MV-4-11 (cell line): ENCODE results near the gene RNF144A.

Experiments used
- DNase-seq: peaks from one replicate; lab custom pipeline; 2025; lab: John Stamatoyannopoulos, UW

RNF144A gene

DNA sequence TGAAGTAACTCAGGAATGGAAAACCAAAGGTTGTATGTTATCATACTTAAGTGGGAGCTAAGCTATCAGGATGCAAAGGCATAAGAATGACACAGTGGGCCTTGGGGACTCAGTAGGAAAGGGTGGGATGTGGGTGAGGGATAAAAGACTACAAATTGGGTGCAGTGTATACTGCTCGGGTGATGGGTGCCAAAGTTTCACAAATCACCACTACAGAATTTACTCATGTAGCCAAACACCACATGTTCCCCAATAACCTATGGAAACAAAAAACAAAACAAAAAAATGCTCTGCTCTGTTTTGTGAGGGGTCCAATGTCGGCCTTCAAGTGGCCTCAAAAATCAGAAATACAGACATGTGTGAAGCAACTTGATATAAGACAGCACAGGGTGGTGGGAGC lies 8.9 kb upstream of the RNF144A start:
- no peak for DNase-seq

DNA sequence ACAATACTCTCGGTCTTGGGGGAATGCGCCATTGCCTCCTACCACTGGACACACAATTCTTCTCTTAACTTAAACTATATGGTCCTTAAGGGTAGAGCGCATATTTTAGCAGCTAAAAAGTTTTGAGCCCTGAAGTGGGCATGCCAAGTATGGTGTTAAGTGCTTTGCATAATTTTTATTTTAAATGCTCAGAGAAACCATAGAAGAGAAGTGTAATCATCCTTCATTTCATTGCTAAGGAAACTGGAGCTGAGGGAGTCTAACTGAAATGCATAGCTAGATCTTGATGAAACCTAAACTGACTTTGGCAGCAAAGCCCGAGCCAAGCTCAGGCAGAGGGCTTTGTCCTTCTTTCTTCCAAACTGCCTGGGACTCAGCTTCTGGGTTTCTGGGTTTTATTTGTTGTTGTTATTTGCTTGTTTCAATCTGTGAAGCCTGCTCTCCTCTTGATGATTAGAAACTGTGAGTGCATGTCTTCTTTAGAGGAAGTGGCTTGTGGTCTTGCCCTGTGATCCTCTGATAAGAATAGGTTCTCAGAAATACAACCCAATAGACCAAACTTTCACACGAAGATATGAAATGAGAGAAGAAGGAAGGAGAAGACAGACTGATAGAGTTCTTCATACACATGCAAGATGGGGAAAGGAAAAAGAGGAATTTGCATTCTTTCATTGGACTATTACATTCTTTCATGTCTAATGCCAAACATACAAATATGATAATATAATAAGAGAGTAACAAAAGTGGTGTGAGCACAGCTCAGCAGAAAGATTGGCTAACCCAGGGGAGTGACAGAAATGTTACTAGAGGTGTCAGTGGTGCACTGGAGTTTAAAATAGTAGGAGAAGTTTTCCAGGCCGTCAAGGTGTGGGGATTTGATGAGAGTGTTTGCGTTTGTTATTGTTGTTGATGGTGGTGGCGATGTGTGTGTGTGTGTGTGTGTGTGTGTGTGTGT lies 7.5 kb upstream of the RNF144A start:
- DNase-seq: peak; percentile 96

DNA sequence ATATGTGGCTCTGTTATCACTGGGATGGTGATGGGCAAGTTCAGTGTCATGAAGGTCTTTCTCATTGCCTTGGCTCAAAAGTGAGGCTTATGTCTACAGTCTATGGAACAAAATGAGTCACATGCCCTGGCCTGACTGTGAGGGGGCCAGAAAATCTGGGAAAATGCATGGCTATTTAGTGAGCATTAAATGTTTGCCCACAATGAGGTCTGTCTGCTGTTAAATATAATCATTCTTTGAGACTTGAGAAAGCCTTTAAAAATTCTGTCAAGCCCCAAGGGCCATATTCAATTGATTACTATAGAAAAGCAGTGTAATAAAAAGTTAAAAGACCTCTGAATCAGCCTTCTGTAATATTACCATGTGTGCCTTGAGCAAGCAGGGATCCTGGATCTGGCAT lies 5.5 kb upstream of the RNF144A start:
- DNase-seq: no peak

DNA sequence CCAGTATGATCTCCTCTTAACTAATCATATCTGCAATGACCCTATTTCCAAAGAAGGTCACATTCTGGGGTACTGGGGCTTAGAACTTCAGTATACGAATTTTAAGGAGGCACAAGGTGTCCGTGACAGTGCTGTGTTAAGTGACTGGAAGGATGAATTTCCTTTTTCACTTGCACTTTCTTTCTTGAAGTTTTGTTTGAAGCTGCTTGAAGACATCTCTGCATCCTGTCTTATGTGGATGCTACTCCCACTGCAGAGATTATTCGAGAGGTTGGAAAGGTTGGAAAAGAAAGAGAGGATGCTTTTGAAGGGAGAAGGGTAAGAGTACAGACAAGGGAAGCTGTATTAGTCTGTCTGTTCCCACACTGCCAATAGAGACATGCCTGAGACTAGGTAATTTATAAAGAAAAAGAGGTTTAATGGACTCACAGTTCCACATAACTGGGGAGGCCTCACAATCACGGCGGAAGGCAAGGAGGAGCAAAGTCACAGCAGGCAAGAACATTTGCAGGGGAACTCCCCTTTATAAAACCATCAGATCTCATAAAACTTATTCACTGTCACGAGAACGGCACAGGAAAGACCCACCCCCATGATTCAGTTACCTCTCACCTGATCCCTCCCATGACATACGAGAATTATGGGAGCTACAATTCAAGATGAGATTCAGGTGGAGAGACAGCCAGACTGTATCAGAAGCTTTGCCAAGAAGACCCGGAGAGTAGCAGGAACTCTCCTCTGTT lies 3.6 kb upstream of the RNF144A start:
- DNase-seq: no peak

DNA sequence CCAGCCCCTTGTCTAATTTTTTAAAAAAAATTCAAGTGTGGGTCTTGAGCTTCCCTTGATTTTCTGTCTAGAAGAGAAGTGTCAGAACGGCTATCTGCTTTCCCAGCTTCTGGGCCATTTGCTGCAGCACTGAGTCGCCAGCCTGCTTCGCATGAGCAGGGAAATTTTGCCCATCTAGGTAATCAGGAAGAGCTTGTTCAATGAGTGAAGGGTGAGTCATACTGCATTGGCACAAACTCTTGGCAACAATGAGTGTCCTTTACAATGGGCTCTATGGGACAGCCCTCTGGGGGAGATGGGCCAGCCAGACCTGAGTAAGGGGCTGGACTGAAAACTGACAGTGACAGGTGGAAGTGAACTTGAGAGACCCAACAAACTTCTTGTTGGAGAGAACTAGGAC lies 2.4 kb upstream of the RNF144A start:
- DNase-seq: no peak

DNA sequence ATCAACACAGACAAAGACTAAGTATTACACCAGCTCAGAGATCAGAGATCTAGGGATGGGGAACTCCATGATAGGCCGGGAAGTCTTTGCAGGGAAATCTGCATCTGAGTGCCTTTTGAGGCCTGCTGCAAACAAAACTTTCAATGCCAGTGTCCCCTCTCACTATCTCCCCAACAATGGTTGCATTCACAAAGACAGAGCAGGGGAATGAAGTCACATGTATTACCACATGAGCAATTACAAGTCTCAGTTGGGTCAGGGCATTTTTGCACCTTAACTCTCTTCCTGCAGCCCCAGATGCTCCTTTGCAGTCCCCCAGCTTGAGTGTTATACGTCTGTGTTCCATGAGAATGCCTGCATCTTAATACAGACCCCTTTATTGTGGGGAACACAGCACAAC lies 1.8 kb upstream of the RNF144A start:
- no peak for DNase-seq

DNA sequence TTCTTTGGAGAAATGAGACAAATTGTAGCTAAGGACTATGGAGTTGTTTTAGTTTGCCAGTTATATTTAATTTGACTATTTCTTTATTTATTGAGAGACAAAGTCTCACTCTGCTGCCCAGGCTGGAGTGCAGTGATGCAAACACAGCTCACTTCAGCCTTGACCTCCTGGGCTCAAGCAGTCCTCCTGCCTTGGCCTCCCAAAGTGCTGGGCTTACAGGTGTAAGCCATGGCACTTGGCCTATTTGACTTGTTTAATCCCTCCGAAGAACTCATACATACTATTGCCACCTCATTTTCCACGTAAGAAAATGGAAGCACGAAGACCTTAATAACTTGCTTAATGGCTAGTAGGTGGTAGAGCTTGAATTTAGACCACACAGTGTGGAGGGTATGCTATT lies 988 bp upstream of the RNF144A start:
- DNase-seq: no peak

DNA sequence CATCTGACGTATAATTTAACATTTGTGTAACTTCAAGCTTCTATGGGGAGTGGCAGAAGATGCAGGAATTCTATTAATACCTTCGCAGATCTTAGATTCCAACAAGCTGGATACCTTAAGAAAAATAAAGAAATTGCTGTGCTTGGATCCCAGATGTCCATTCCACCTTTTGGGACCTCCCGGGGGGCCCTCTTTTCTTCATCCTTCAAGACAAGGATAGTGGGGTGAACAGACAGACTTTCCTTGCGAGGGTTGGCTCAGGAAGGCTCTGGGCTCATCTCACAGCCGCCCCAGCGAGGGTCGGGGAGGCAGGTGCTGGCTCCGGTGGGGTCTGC lies 509 bp upstream of the RNF144A start:
- DNase-seq: no peak

DNA sequence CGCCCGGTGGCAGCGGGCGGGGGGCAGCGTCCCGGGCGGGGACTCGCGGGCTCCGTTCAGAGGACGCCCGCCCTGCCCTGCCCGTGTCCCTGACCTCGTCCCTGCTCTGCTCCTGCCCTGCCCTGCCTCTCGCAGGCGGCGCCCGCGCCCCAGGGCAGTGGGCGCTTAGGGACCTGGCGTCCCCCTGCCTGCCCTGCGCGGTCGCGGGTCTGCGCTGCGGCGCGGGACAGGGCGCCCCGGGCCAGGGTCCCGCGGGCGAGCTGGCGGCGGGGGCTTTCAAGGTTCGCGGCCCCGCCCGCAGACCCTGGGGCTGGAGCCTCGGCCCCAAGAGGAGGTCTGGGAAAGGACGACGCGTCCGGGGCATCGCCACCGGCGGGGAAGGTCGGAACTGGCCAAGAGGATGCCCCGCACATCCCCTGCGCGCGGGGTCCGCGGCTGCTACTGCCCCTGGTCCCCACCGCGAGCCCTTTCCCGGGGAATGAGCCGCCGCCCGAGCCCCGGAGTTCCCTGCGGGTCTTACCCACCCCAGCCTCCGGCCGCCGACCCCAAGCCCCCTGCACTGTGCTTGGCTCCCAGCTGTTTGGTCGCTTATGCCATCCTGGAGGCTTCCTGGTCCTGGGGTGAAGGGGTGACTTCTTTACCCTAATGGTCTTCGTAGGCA lies 679 bp downstream of the RNF144A start:
- no peak for DNase-seq

DNA sequence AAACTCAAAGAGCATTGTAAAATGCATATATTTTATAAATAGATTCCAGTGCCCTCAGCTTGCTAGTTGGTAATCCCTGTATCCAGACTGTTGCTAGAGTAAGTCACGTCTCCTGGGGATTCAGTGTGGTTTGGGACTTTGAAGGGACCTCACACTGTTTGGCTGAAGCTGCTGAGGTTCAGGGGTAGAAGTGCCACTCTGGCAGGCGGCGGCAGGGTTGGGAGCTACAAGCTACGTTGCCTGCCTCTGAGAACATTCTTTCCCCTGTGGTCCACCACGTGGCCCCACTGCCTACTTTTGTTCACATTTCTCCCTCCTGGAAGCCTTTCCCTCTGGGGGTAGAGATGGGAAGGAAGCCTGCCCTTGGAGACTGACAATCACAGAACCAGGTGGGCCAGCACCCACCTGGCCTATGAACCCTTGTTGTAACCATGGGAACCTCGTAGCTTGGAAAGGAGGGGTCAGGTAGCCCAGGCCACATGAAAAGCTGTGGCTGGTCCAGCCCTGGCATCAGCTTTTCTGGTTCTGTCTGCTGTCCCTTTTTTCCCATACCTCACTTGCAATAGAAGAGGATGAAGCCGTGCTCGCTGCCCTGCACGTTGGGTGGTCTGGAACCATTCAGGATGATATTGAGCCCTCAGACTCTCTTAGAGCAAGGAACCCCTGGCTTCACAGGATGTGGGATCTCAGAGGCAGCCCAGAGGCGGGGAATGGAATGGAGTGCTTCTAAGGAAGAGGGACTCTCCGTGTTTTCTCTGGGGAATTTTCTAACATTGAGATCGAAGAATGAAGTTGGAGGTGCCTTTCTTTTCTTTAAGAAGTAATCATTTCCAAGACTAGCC lies 2.9 kb downstream of the RNF144A start:
- DNase-seq: no peak

DNA sequence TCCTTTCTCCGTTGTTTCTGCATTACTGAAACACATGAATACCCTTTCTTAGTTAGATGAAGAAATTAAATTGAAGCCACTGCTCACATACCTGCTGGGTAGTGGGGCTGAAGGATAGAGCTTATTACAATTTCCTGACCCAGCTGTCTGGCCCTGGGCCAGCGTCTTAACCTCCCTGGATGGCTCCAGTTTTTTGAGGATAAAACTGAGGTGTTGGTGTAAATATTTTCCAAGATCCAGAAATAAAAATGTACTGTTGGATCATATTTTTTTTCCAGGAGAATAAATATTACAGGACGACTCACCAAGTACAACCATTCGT lies 3.5 kb downstream of the RNF144A start:
- no peak for DNase-seq

DNA sequence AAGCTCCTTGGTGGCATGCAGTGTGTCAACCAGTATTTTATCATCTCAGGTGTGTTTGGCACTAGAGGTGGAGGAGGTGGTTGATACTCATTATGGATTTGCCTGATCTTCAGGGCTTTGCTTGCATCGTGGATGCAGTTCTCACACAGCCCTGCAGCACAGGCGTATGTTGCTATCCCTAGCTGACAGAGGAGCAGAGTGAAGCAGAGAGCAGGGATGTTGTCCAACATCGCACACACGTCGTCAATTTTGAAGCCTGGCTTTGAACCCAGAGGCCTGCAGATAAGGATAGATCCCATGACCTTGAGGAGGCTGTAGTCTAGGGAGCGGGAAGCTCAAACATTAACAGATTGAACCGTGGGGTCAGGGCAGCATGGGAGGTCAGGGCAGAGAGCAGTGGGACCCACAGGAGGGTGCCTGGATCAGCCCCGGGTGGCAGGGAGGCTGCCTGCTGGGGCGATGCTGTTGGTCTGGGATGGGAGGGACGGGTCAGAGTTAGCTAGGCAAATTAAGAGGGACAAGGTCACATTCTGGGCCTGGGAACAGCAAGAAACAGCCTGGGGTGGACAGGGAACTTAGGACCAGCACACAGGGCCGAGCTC lies 4.2 kb downstream of the RNF144A start:
- no peak for DNase-seq

DNA sequence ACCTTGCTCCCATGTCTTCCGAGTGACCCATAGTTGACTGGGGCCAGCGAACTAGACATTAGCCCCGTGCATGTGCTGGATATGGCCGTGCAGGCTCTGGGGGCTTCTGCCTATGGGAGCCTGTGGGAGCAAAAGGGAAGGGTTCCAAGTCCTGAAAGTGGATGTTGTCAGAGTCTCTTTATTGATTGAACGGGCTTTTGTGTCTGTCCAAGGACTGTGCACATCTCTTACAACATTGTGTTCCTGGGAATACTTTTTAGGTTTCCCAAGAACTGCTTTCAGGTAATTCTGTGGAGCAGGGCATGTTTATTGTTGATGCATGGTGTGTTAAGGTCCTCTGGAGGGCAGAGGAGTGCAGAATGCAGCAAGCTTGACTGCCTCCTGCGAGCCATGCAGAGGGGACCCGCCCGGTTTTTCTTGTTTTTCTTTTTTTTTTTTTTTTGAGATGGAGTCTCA lies 5.0 kb downstream of the RNF144A start:
- no peak for DNase-seq

DNA sequence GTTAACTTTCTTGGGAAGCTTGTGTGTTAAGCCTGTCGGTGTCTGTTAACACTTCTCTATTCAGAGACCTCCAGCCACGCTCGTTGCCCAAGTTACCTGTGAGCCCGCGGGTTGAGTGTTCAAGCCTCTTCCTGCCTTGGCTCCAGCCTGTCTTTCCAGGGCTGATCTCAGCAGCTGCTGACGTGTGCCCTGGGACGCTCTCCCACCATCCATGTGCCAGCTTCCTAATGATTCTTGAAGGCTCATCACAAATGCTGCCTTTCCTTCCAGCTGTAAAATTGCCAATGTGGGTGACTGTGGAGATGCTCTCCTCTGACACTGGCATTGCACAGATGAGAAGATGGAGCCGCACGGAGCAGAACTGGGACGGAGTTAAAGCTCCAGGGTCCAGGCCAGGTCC lies 6.1 kb downstream of the RNF144A start:
- DNase-seq: no peak

DNA sequence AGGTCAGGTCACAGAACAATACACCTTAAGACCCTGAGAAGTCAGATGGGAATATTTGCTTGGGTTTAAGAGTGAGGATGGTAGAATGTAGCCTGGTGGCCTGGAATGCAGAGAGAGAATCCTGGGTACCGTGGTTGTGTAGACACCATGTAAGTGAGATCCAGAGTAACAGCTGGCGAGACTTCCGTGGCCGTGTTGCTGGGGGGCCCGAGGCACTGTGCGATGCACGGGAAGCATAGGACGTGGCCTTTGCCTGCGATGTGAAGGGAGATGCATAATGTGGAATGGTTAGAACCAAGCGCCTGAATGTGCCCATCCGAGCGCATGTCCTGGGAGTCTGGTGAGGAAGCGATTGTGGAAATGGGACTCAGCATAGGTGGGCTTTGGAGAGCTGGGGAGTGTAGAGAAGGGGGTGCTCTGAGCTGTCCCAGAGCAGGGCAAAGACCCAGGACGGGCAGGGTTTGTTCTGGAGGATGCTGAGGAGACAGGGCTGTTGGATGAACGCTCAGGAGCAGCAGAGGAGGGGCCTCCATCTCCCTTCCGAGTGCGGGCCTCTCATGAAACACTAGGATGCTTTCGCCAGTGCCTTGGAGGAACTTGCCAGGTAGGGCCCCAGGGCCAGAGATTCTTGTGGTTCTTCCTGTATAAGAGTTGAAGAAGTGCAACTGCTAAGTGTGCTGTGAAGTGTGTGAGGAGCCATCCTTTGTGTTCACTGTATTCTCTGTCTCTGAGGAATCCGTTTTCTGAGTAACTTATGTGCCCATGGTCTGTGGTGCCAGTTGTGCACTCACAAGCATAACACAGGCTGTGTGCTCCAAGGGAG lies 7.1 kb downstream of the RNF144A start:
- DNase-seq: no peak

DNA sequence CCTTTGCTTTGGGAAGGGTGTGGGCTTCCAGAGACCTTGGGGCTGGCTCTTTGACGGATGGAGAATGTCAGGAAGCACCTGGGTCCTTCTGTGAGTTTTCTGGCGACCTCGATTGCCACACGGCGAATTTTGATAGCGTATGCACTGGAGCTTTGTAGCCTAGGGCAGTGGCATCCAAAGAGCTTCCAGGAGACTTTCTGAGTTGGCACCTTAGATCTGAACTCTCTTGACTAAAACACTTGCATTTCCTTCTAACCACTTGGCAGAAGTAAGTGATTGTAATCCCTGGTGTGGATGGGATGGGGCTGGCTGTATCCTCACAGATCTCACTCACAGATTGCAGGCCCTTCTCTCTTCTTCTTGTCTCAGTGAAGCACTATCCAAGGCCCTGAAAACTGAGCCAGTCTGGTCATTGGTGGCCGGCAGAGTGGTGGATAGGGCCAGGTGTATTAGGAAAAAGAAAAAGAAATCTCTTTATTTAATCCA lies 7.8 kb downstream of the RNF144A start:
- DNase-seq: no peak

DNA sequence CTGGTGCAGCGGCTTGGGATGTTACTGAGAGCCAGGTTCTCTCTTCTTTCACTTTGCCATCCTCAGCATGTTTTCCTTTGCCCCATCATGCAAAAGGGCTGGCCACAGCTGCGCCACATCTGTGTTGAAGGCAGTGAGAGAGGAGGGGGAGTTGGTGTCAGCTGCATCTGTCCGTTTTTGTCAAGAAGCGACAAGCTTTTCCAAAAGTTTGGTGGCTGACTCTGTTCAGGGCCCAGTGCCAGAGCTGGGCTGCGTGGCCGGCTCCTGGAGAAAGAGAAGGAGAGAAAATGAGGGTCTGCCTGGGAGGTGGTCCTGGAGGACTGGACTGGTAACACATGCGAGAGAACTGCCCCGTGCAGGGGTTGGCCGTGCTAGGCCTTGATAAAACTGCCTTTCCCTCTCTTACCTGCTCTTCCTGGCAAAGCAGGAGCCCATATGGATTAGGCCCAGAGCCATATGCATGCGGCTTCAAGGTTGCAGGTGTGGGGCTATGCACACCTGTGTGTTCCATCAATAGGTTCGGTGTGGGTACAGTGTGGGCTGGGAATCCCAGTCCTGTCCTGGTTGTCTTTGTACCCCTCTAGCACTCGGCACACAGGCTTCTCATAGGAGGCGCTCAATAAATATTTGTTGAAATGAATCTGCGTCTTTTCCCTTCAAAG lies 9.0 kb downstream of the RNF144A start:
- DNase-seq: no peak

DNA sequence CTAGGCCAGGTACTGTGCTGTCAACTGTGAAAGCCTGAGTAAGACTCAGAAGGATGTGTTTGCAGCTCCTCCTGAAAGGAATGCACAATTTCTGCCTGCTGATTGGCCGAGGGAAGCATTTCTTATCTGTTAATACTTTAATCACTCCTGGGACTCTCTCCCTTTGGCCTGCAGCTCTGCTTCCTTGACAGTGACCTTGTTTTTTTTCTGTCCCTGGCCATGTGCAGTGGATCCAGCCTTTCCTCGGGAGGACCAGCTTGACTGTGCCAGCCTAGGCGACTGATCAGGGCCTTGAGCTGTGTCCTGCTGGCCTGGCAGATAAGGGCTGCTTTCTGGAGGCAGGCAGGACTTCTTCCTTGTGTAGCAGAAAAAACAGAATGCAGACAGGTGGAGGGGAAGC lies 10.0 kb downstream of the RNF144A start:
- DNase-seq: no peak

DNA sequence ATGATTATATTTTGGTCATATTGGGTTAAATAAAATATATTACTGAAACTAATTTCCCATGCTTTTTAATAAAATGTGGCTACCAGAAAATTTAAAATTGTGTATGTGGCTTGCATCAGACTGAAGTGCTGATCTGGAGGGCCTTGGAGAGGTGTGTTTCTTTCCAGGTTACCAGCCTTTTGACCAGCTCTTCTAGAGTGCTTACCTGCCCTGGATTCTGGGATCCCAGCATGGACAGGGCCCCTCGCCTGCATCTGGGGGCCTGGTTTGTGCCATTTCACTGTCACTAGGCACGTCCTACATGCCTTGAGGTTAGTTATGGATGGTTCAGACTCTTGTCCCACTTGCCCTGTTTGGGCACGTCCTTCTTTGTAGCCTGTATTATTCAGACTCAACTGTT lies 10.5 kb downstream of the RNF144A start:
- no peak for DNase-seq

DNA sequence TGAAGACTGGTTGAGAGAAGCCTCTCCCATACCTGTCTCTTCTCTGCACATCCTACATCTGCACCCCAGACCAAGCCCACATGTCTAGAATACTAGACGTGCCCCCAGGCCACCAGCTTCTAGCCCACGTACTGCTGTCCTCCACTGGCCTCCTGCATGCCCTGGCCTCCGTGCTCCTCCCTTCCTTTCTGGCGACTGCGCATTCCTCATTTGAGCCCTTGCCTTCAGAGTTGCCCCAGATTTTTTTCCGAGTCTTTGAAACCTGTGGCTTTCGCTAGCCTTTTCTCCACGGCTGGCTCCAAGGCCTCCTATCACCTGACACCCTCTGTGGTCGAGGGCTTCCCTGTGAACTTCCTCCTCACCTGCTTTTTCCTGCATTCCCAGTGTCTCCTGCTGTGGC lies 11.2 kb downstream of the RNF144A start:
- no peak for DNase-seq
